ENCODE results near the gene CDC14A.
A peak's percentile ranks its signal among the peaks of the same experiment; 100 is the strongest.

The CDC14A gene

DNA sequence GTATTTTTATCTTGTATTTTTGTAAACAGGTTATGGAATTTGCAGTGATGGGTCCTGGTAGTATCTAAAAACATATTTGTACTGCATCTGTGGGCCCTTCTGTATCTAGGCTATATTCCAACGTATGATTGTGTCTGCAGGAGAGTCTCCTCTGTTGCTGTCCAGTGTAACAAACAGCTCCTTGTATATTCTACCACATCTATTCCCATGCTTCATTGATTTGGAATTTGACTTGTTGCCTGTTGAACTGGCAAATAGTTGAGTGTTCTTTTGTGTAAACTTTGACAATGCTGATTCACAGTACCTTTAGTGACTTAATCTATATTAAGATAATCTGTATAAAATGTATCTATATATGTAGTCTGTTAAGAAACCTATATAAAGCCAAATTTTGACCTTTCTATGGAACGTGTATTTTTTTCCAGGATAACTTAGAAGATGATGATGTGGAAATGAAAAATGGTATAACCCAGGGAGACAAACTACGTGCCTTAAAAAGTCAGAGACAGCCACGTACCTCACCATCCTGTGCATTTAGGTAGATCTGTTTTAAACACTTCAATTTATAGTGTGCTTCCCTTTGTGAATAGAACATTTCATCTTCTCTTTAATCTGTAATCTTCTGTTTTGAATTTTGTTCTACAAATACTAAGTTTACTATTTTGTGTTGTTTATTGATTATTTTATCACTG, 142.2 kb downstream of the CDC14A start:
- DNase-seq (ENCODE audit: low read depth) = no peak

DNA sequence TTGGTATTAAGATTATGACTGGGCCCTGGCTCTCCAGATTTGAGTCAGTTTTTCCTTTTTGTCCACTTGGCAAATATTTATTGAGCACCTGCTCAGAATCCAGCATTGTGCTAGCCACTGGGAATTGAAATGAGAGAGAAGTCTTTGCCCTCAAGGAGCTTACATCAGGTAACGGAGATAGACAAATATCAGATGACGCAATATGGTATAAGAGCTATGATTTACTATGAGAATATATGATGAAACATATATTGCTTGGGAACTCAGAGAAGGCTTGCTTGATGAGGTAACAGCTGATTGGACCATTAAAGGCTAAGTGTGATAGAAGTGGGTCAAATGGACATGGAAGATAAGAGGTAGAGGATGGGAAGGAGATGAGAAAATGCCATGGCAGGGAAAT, 144.6 kb downstream of the CDC14A start:
- DNase-seq (ENCODE audit: low read depth) = no peak

DNA sequence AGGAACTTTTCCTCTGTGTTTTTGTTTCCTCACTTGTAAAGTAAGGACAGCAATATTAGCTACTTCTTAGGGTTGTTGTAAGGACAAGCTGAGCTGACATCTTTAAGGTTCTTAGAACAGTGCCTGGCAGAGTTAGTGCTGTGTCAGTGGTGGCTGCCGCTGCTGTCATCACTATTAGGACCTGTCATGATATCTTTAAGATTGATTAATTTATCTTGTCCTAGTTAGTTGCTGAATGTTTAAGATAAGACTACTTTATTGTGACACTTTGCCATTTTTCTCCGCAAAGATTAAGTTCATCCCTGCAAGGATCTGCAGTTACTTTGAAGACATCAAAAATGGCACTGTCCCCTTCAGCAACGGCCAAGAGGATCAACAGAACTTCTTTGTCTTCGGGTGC, 145.5 kb downstream of the CDC14A start:
- no peak for DNase-seq (ENCODE audit: low read depth)

DNA sequence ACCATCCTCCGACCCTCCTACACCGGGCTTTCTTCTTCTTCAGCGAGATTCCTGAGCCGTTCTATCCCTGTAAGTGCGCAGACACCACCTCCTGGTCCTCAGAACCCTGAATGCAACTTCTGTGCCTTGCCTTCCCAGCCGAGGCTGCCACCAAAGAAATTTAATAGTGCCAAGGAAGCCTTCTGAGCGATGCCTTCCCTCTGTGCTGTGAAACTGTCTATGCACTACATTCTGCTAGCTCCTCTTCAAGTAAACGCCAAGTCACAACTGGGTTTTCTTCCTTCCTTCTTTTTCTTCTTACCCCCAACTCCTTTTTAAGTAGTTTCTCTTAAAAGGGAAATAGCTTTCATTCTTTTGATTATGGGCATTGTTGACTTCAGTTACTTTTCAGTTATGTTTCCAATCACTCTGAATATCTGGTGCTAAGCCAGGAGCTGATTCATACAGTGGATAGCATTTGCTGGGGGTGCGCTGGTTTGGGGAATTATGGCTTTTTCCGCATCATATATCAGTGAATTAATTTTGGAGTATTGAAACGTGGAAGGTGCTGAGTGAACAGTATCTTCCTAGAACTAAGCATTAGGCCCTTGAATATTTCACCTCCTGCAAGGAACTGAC, 147.0 kb downstream of the CDC14A start:
- DNase-seq (ENCODE audit: low read depth) = no peak

DNA sequence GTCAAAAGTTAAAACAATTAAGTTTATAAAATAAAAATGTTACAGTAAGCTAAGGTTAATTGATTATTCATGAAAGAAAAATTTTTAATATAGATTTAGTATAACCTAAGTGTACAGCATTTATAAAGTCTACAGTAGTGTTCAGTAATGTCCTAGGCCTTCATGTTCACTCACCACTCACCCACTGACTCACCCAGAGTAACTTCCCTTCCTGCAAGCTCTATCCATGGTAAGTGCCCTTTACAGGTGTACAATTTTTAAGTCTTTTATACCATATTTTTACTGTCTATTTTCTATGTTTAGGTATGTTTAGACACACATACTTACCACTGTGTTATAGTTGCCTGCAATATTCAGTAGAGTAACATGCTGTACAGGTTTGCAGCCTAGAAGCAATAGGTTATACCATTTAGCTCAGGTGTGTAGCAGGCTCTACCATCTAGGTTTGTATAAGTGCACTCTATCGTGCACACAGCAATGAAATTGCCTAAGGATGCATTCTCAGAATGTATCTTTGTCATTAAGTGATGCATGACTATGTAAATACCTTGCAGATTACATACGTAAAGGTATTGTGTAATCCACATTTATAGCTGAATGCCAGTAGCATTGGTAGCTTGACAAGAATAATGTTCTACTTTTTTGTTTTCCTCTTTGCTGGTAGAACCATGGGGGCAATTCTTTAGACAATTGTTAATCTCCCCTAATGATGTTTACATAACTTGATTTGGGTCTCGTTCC, 149.9 kb downstream of the CDC14A start:
- DNase-seq (ENCODE audit: low read depth) = no peak

DNA sequence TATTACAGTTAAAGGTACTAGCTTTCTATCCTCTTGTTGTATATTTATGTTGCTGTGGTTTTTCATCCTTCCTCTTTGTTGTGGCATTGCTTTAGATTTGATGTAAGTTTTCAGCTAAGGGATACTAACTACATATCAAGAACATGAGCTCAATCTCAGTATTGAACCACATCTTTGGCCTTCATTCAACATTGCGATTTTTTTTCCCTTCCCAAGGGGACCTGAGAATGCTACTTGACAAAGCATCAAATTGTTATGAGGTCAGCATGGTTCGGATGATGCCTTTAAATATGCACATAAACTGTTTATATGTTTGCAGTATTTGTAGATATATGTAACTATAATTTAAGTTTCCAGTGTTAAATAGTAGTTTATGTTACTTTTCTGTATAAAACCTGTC, 153.9 kb downstream of the CDC14A start:
- DNase-seq (ENCODE audit: low read depth) = no peak

DNA sequence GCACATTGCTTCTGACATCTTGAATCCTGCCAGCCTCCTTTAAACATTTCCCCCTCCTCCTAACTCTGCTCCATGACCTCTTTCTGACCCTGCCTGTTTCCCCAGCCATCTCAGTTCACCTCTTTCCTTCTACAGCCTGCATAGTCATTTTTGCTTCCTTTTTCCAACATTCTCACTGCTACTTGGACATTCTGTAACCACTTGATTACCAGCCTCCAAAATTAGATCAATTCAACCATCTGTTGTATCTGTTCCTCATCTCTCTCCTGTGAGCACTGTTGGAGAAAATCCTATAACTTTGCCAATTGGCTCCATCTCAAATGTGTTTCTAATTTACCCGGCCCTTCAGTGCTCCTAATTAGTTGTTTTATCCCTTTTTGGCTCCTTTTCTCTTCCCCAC, 158.1 kb downstream of the CDC14A start:
- no peak for DNase-seq (ENCODE audit: low read depth)

DNA sequence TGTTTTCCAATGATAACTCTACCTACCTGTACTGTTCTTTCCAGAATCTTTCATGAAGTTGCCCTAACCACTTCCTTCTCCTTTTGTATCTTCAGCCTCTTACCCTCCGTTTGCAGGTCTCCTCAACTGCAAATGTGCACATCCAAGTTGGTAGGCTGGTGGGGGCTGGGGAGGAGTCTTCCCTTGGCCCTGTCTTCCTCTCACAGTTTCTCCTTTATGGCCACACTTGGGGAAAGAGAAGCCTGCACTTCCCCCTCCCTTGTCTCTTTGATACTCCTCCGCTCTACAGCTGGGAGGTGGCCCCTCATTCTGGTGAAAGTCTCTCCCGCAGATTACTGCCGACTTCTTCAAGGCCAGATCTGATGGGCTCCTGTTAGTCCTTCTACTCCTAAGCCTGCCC, 158.8 kb downstream of the CDC14A start:
- DNase-seq (ENCODE audit: low read depth) = no peak

DNA sequence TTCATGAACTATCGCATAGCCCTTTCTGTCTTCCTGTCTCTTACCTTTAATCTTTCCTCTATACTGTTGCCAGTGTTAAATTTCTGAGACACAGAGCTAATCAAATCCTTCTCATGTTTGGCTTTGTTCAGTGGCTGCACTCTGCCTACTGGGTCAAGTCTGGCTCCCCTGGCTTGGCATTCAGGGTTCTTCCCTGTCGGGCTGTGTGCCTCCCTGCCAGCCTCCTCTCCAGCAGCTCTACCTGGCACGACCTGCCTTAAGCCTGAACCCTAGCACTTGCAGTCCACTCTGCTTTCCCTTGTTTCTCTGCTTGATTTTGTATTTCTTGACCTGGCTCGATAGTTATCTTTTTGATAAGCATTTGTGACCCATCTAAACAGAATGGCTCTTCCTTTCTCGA, 159.5 kb downstream of the CDC14A start:
- no peak for DNase-seq (ENCODE audit: low read depth)

DNA sequence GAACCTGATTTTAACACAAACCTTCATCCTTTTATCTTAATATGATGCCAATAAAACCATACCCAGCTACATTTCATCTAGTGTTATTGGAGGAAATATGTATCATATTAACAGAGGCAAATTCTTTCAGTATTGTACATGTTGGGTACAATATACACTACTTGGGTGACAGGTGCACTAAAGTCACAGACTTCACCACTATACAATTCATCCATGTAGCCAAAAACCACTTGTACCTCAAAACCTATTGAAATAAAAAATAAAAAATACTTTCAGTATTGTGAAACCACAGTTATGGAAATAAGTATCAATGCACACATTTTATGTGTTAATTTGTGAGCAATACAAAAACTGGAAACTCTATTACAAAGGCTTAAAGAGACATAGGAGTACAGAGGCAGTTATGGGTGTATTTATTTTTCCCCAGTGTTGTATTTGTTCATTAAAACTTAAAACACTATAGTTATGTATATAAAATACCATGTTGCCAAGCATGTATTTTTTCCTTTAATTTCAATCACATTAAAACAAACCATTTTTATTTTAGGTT, 160.6 kb downstream of the CDC14A start:
- DNase-seq (ENCODE audit: low read depth) = no peak

DNA sequence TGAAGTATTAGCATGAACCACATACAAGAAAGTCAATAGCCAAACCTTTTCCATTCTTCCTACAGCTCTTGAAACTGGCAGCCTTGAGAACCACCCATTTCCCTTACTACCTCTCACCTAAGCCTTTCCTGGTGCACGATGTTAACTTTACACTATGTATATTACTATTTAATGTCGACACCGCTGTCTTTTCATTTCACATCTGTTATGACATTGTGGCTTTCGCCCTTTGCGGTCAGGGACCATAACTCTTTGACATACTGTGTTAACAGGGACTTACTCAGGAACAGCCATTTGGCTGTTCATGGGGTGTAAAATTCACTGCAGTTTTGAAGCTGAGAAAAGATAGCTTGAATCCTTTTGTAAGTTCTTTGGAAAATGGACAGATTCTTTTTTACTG, 164.6 kb downstream of the CDC14A start:
- no peak for DNase-seq (ENCODE audit: low read depth)

DNA sequence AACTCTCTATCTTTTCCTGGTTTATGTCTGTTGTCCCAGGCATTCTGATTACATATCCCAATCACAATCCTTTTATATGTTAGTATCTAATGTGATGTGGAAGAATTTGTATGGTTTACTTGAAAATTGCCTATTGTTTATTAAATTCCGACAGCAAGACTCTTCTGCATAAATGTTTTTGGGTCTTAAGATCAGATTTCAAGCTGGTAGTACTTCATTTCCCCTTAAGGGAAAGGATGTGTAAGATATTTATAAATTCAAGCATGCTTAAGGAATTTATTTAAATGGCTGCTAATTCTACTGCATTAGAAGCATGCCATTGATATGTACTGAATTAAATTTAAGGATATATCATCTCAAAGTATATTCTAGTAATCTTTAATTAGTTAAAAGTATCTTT, 165.2 kb downstream of the CDC14A start:
- no peak for DNase-seq (ENCODE audit: low read depth)

DNA sequence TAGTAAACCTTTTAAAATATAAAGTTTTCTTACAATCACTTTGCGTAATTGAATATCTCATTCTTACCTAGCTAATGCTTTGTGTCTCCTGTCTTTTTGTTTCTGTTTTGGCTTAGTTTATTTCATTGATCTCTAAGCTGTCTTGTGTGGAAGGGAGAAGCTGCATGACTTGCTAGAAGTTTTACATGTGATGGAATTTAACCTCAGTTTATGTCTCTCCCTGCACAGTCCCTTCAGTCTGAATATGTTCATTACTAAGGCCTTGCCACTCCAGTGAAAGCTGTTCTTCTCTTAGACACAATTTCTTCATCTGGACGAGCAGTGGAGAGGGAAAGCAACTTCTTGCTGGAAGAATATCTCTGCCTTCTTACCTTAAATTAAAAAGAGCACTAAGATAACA, 165.7 kb downstream of the CDC14A start:
- no peak for DNase-seq (ENCODE audit: low read depth)

DNA sequence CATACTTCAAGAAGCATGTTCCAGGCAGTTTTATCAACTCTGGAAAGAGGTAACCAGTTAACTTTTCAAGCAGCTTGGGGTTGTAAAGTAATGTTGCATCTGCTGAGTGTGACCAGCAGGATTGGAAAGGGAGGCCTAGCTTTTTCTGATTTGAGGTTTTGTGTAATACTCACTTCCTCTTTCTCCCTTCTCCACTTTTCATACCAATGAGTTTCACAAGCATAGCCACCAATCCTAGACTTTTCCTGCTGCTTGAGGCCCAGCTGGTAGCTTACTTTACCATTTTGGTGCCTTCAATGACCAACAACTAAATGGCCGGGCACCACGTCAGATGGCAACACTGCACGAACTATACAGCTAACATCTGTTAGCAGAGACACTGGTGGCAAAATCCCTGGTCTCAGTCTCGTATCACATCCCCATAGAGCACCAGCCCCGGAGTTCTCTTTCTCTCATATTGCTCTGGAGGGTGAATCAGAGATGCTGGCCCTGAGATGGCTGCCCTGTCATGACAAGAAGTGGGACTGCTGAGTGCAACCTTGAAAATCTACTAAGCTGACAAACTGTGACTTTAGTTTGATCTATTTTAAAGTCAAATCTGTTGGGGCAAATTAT, 170.8 kb downstream of the CDC14A start:
- no peak for DNase-seq (ENCODE audit: low read depth)

DNA sequence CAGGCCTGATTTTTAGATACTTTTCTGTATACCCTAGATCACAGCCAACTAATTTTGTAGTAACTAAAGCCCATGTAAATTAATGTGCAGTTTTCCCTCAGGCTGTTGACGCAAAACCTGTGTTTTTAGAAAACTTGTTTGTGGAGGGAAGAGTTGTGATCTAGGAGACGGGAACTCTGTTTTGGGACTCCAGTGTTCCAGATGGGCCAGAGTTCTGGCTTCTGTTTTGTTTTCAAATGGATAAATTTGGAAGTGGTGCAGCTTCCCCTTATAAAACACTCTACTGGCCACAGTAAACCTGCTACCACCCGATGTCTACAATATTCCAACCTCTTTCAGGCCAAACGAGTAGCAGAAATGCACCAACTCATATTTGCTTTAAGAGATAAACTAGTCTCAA, 172.0 kb downstream of the CDC14A start:
- DNase-seq (ENCODE audit: low read depth) = no peak

DNA sequence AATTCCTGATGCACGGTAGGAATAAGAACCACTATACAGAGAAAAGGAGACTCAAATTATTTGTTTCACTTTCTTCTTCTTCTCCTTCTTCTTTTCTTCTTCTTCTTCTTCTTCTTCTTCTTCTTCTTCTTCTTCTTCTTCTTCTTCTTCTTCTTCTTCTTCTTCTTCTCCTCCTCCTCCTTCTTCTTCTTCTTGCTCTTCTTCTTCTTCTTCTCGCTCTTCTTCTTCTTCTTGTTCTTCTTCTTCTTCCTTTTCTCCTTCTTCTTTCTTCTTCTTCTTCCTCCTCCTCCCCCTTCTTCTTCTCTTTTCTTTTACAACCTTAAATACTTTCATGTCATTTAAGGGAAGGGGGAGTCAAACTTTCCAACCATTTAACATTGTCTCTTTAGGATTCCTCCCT, 174.6 kb downstream of the CDC14A start:
- DNase-seq (ENCODE audit: low read depth) = no peak

DNA sequence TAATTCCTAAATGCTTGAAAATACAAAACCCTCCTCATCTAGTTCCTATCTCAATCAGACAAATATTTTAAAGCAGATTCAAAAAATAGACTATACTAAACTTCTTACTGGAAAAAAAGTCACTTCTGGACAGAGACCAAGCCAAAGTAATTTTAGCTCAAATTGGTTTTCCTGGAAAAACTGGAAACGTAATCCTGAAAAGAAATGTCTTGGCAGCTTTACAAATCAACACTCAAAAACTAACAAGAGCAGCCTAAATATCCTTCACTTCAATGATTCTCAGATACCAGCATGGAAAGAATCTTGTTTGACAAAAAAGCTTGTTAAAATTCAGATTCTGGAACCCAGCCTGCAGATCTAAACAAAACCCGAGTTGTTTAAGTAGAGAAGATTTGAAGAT, 176.6 kb downstream of the CDC14A start:
- DNase-seq (ENCODE audit: low read depth) = no peak

DNA sequence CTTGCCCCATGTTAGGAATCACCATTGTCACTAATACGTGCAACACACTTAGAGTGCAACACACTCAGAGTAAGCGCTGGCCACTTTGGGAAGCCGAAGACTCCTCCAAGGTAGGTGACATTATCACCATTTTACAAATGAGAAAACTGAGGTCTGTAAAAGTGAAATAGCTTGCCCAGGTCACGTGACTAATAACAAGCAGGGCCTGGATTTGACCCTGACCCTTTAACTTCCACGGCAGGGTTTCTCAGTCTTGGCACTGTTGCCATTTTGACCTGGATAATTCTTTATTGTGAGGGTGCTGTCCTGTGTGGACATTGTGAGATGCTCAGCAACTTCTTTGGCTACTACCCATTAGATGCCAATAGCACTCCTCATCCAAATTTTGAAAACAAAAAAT, 177.8 kb downstream of the CDC14A start:
- DNase-seq (ENCODE audit: low read depth) = no peak

DNA sequence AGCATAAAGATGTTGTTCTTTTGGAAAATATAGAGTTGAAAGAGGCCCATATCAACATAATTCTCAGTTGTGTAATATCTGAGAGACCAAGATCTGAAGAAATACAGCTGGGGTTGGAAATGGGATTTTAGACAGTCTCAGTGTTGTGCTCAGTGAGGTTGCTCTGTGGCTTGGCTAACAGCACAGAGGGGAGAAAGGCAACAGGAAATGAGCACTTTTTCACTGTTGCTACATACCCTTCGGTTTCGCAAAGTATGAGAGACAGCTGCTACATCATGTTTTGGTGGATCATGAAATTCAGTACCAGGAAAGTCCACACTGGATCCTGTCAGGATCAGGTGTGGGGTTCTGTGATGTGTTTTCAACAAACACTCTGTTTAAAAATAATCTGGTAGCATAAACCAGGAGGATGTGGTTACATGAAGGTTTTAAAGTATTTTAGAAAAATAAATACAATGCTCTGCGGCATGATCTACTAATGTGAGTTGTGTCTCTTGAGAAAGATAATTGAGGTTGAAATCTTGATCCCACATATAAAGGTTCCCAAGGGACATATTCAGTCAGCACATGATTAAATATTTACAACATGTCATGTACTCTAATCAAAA, 178.7 kb downstream of the CDC14A start:
- peak; percentile 32 for DNase-seq (ENCODE audit: low read depth)

DNA sequence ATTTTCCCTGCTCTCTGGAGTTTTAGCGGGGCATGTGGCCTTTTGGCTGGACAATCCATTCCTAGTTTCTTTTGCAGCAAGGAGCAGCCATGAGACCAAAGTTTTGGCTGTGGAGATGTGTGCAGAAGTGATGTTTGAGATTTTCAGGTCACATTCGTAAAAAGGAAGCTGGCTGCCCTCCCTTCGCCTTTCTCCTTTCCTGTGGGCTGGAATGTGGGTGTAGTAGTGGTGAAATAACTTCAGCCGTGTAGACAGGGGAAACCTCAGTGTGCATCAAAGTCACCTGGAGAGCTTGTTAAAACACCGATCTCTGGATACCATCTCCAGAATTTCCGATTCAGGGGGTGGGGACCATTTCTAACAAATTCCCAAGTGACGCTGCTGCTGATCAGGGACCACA, 180.3 kb downstream of the CDC14A start:
- DNase-seq (ENCODE audit: low read depth) = no peak

DNA sequence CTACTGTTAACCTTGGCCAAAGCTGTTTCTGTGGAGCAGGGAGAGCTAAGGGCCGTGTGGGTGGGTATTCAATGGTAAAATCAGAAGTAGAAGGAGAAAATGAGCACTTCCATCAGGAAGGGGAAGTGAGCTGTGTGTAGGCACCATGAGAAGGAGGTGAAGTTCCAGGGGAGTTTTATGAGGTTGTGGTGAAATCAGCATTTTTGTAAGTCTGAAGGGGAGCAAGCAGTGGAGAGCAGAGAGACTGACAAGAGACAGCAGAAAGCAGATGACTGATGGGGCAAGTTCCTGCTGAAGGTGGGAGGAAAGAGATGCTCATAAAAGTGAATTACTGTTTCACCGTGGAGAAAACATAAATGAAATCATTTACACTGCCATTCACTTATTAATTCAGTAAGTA, 183.0 kb downstream of the CDC14A start:
- no peak for DNase-seq (ENCODE audit: low read depth)

DNA sequence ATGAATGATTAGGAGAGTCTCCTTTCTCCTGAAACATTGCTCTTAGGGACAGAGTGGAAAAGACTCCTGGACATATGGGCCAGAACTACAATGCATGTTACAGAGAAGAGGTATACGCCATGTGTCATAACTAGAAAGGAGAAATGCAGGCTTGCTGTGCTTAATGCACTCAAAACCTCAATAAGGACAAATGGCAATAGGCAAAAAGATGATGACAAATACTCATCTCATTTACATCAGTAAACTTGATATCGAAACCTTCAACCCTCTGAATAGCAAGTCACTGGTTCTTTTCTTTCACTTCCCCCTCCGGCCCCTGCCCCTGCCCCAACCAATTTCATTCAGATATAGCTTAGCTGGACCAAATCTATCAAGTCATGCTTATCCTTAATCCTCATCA, 183.7 kb downstream of the CDC14A start:
- DNase-seq (ENCODE audit: low read depth) = no peak

Measured in non-pigmented ciliary epithelial cell (primary cell).